ENCODE data around the gene ATP1A4.

The ATP1A4 gene

GRCh38 chr1:160129966-160130365 is 21.4 kb upstream of the ATP1A4 start:
- DNase-seq (ENCODE audit: low spot score) = no peak
- Histone ChIP-seq H3K9me3 (ENCODE audit: severe bottlenecking) (no peaks in the 10 kb centered on the region), H3K36me3 (ENCODE audit: low read depth) (no peaks in the 10 kb centered on the region), H3K4me3 (ENCODE audit: severe bottlenecking) (no peak overlapping the region), H3K4me1 (ENCODE audit: insufficient read depth, poor library complexity, severe bottlenecking) (peaks cover 3% of the 10 kb centered on the region), H3K27me3 (ENCODE audit: insufficient read depth, poor library complexity, severe bottlenecking) (no peaks in the 10 kb centered on the region), H3K27ac (ENCODE audit: poor library complexity, severe bottlenecking) (no peak overlapping the region)
- TF ChIP-seq, protein P1, sequence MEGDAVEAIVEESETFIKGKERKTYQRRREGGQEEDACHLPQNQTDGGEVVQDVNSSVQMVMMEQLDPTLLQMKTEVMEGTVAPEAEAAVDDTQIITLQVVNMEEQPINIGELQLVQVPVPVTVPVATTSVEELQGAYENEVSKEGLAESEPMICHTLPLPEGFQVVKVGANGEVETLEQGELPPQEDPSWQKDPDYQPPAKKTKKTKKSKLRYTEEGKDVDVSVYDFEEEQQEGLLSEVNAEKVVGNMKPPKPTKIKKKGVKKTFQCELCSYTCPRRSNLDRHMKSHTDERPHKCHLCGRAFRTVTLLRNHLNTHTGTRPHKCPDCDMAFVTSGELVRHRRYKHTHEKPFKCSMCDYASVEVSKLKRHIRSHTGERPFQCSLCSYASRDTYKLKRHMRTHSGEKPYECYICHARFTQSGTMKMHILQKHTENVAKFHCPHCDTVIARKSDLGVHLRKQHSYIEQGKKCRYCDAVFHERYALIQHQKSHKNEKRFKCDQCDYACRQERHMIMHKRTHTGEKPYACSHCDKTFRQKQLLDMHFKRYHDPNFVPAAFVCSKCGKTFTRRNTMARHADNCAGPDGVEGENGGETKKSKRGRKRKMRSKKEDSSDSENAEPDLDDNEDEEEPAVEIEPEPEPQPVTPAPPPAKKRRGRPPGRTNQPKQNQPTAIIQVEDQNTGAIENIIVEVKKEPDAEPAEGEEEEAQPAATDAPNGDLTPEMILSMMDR (IDR thresholded peaks at IDR 0.05; ENCODE audit: poor library complexity, severe bottlenecking) = no peak
- no peak for ATAC-seq (ENCODE audit: low read depth)

DNA sequence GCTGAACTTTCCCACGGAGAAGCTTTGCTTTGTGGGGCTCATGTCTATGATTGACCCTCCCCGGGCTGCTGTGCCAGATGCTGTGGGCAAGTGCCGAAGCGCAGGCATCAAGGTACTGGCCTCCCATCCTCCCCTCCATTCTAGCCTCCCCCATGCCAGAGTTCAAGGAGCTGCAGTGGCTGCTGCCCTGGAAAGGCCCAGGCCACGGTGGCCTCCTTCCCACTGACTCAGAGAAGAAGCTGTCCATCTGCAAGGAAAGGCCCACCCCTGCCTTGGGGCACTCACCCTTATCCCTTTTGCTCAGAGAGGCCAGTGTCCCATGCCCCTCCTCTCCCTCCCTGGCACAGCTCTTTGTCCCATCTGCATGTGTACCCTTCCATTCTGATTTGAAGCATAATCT is 20.9 kb upstream of the ATP1A4 start:
- Histone ChIP-seq H3K27me3 (ENCODE audit: insufficient read depth, poor library complexity, severe bottlenecking) (no peaks in the 10 kb centered on the region), H3K36me3 (ENCODE audit: low read depth) (no peaks in the 10 kb centered on the region), H3K27ac (ENCODE audit: poor library complexity, severe bottlenecking) (no peak overlapping the region), H3K4me3 (ENCODE audit: severe bottlenecking) (no peak overlapping the region), H3K9me3 (ENCODE audit: severe bottlenecking) (no peaks in the 10 kb centered on the region), H3K4me1 (ENCODE audit: insufficient read depth, poor library complexity, severe bottlenecking) (no peaks in the 10 kb centered on the region)
- TF ChIP-seq, protein P1 (IDR thresholded peaks at IDR 0.05; ENCODE audit: poor library complexity, severe bottlenecking) = no peak
- DNase-seq (ENCODE audit: low spot score) (no peak), ATAC-seq (ENCODE audit: low read depth) (no peak)

GRCh38 chr1:160130939-160131338 is 20.5 kb upstream of the ATP1A4 start:
- Histone ChIP-seq H3K27me3 (ENCODE audit: insufficient read depth, poor library complexity, severe bottlenecking) (no peaks in the 10 kb centered on the region), H3K9me3 (ENCODE audit: severe bottlenecking) (no peaks in the 10 kb centered on the region), H3K27ac (ENCODE audit: poor library complexity, severe bottlenecking) (no peak overlapping the region), H3K36me3 (ENCODE audit: low read depth) (no peaks in the 10 kb centered on the region), H3K4me1 (ENCODE audit: insufficient read depth, poor library complexity, severe bottlenecking) (no peaks in the 10 kb centered on the region), H3K4me3 (ENCODE audit: severe bottlenecking) (no peak overlapping the region)
- TF ChIP-seq, protein P1 (IDR thresholded peaks at IDR 0.05; ENCODE audit: poor library complexity, severe bottlenecking) = no peak
- DNase-seq (ENCODE audit: low spot score) (no peak), ATAC-seq (ENCODE audit: low read depth) (no peak)

DNA sequence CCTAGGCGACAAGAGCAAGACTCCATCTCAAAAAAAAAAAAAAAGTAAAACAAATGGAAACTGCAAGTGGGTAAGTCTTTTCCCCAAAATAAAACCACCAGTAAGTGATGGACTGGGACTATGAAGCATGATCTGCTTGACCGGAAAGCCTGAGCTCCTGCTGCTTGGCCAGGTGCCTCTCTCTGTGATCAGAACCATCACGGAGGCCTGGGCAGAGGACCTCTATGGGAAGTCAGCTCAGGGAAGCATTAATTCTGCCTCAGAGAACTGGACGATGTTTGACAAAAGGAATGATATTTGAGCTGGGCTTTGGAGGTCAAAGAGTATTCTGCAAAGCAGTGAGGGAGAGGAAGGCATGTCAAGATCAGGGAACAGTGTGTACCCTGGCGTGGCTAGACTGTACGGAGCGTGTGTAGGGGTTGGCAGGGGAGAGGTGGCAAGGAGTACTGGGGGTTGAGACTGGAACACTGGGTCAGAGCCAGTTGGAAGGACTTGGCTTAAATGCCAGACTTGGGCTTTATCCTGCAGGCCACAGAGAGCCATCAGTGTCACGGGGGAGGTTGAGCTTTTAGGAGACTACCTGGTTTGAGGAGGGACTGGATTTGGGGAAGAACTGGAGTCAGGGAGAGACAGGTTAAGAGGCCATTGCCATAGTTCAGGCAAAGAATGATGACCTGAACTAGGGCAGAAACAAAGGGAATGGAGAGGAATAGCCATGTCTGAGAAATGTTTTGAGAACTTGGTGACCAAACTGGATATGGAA is 19.4 kb upstream of the ATP1A4 start:
- H3K27me3 ChIP-seq (ENCODE audit: insufficient read depth, poor library complexity, severe bottlenecking) = no peaks in the 10 kb centered on the region
- no peak for DNase-seq (ENCODE audit: low spot score)

More for the DNA sequence above, 19.4 kb upstream of the ATP1A4 start:
- TF ChIP-seq, protein P1 (IDR thresholded peaks at IDR 0.05; ENCODE audit: poor library complexity, severe bottlenecking) = no peak
- Histone ChIP-seq H3K36me3 (ENCODE audit: low read depth) (no peaks in the 10 kb centered on the region), H3K4me1 (ENCODE audit: insufficient read depth, poor library complexity, severe bottlenecking) (no peaks in the 10 kb centered on the region), H3K9me3 (ENCODE audit: severe bottlenecking) (no peaks in the 10 kb centered on the region), H3K27ac (ENCODE audit: poor library complexity, severe bottlenecking) (no peak overlapping the region), H3K4me3 (ENCODE audit: severe bottlenecking) (no peak overlapping the region)
- ATAC-seq (ENCODE audit: low read depth) = no peak
